Upper lobe of right lung (tissue), 1 donor: ENCODE results near the gene NTHL1. TPM values are rescaled to one million over a fixed set of nuclear protein-coding genes. Genes with fewer than 3 reads are reported as not detected.

Experiments
- ATAC-seq: fragments of 200-7000 bp; cut with Tn5 transposase; one replicate; pipeline ENCODE4 v1.9.1; 2020; ENCODE audit warnings: mild to moderate bottlenecking, moderate library complexity
- DNase-seq: peaks from one replicate; pipeline ENCODE4 v3.0.0-alpha.2; 2020
- H3K27ac ChIP-seq: fragments of 200-600 bp; one replicate; pipeline ENCODE4 v1.8.0; 2022
- H3K27me3 ChIP-seq: fragments of 200-600 bp; one replicate; pipeline ENCODE4 v1.8.0; 2022; ENCODE audit warnings: mild to moderate bottlenecking
- H3K36me3 ChIP-seq: fragments of 200-600 bp; one replicate; pipeline ENCODE4 v1.8.0; 2022
- H3K4me1 ChIP-seq: fragments of 200-600 bp; one replicate; pipeline ENCODE4 v1.8.0; 2022
- H3K4me3 ChIP-seq: fragments of 200-600 bp; one replicate; pipeline ENCODE4 v1.8.0; 2022; ENCODE audit warnings: mild to moderate bottlenecking
- H3K9me3 ChIP-seq: fragments of 200-600 bp; one replicate; pipeline ENCODE4 v1.8.0; 2022
- CTCF ChIP-seq: fragments of 200-600 bp; IDR thresholded peaks from one replicate; pipeline ENCODE4 v1.8.0; 2022; ENCODE audit warnings: antibody characterized with exemption
- intact Hi-C: fragments of 100-400 bp; cut with DNase I; formaldehyde crosslinking; loops from one replicate; pipeline ENCODE4 v1.11.0; 2022
- total RNA-seq: library from RNA; stranded (reverse); fragmentation: NEBNext Ultra II Directional; extraction: Animal tissue kit (Norgen Biotek cat#: 25700); gene quantifications from one replicate; pipeline ENCODE4 v1.2.1, GENCODE V29; 2021
- donor health status: DM: no; HTN: yes; CAD: no; lungs with severe emphysema.

The NTHL1 gene
- total RNA-seq, 1 donor from 2014 or later: 26.4 TPM

DNA sequence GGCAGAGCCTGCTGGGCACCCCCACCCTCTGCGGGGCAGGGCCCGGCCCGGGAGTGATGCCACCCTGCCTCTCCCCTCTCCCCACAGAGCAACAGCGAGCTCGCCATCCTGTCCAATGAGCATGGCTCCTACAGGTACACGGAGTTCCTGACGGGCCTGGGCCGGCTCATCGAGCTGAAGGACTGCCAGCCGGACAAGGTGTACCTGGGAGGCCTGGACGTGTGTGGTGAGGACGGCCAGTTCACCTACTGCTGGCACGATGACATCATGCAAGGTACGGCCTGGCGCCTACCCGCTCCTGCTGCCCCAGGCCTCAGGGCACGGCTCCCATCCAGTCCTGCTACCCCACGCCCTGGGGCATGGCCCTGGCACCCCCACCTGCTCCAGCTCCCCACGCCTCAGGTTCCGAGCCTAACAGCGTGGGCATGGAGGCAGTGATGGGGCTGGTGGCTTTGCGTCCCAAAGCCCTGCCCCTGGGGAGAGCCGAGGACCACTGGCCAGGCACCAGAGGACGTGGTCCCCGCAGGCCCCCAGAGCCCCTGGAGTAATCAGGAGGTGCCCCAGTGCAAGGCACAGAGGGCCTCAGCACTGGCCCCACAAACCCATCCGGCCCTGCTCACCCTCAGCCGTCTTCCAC is 38.6 kb upstream of the NTHL1 start:
- Histone ChIP-seq H3K4me1 (peaks cover 8% of the 10 kb centered on the region), H3K9me3 (no peaks in the 10 kb centered on the region), H3K27me3 (no peaks in the 10 kb centered on the region), H3K36me3 (peaks cover 84% of the 10 kb centered on the region), H3K4me3 (no peak overlapping the region), H3K27ac (no peak overlapping the region)
- DNase-seq (no peak), ATAC-seq (no peak)
- no peak for TF ChIP-seq CTCF
- intact Hi-C loops: no loop called here

GRCh38 chr16:2085669-2086068 is 38.0 kb upstream of the NTHL1 start:
- no peaks in the 10 kb centered on the region for H3K9me3 ChIP-seq
- H3K27ac ChIP-seq: no peak overlapping the region
- intact Hi-C loops: no loop called here
- peaks cover 88% of the 10 kb centered on the region for H3K36me3 ChIP-seq
- H3K27me3 ChIP-seq: no peaks in the 10 kb centered on the region
- H3K4me1 ChIP-seq: peaks cover 8% of the 10 kb centered on the region
- ATAC-seq: no peak
- TF ChIP-seq CTCF: no peak
- no peak overlapping the region for H3K4me3 ChIP-seq
- DNase-seq: no peak

GRCh38 chr16:2084895-2085625 is 37.4 kb upstream of the NTHL1 start:
- H3K9me3 ChIP-seq: no peaks in the 10 kb centered on the region
- H3K27ac ChIP-seq: no peak overlapping the region
- H3K4me1 ChIP-seq: peaks cover 8% of the 10 kb centered on the region
- no peak for ATAC-seq
- no peak for DNase-seq
- no peak for TF ChIP-seq CTCF
- H3K27me3 ChIP-seq: no peaks in the 10 kb centered on the region
- intact Hi-C loops: no loop called here
- no peak overlapping the region for H3K4me3 ChIP-seq
- peaks cover 87% of the 10 kb centered on the region for H3K36me3 ChIP-seq

- Histone ChIP-seq H3K4me3 (no peak overlapping the region), H3K27ac (no peak overlapping the region), H3K36me3 (peaks cover 87% of the 10 kb centered on the region), H3K9me3 (no peaks in the 10 kb centered on the region), H3K4me1 (peaks cover 8% of the 10 kb centered on the region), H3K27me3 (no peaks in the 10 kb centered on the region)
- DNase-seq (no peak), ATAC-seq (no peak)
- TF ChIP-seq CTCF: no peak
- intact Hi-C loops: no loop called here
Measured at GRCh38 chr16:2083876-2084780, 36.5 kb upstream of the NTHL1 start.

DNA sequence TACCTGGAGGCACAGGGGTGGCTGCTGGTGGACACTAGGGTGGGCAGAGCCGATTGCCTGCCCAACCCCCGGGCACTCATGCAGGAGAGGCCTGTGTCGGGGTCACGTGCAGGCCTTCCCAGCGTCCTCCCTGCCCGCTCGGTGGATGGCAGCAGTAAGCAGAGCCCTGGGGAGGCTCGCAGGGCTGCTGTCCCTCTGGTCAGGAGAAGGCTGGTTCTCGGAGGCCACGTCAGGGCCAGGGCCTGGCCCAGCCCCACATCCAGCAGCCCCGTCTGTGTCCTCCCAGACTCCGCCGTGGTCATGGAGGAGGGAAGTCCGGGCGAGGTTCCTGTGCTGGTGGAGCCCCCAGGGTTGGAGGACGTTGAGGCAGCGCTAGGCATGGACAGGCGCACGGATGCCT is 35.8 kb upstream of the NTHL1 start:
- DNase-seq: no peak
- peaks cover 8% of the 10 kb centered on the region for H3K4me1 ChIP-seq
- TF ChIP-seq CTCF: no peak
- no peaks in the 10 kb centered on the region for H3K27me3 ChIP-seq
- intact Hi-C loops: no loop called here
- no peaks in the 10 kb centered on the region for H3K9me3 ChIP-seq
- no peak overlapping the region for H3K27ac ChIP-seq
- peaks cover 86% of the 10 kb centered on the region for H3K36me3 ChIP-seq
- no peak for ATAC-seq
- H3K4me3 ChIP-seq: no peak overlapping the region
